AG20443 (cell line): ENCODE data around the gene ADGRB3.

Experiments used
- DNase-seq: peaks from one replicate; pipeline ENCODE4 v3.0.0; 2012; ENCODE audit warnings: low spot score, mixed read lengths

ADGRB3 gene

DNA sequence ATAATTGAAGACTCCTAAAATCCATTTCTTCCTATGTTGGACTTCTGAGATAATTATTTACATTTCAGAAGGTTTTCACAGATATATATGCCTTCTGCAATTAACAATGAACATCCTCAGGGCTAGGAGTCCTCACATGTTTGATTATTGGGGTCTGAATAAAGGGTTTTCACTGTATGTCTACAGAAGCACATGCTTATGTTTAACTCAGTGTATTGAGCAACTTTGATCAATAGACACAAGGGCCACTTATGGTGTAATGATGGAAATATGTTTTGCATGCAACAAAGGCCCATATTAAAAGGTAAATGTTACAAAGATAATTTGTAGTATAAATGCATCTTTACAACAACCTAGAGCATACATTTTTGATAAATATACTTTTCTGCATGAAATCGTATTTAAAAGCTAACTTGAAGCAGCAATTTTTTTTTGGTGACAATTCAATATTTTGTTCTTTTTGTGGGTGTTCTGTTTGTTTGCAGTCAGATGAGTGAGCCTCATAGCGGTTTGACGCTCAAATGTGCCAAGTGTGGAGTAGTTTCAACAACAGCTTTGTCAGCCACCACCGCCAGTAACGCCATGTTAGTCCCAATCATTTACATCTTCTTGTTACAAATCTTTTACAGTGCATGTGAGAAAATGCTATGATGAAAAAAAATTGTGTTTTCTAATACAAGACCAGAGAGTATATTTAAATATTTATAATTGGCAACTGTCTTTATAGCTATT, 703.5 kb downstream of the ADGRB3 start:
- DNase-seq, result no peak

DNA sequence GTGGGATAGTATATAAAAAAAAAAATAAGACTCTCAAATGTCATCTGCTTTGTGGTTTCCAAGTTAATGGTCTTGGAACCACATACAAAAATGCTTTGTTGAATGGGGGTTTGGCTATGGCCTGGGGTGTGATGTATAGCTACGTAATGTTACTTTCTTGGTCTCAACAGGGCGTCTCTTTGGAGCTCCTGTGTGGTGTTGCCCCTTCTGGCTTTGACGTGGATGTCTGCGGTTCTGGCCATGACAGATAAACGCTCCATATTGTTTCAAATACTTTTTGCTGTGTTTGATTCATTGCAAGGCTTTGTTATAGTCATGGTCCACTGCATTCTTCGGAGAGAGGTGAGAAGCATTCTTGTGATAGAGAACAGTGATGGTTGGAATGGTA, 704.1 kb downstream of the ADGRB3 start:
- DNase-seq, result no peak

DNA sequence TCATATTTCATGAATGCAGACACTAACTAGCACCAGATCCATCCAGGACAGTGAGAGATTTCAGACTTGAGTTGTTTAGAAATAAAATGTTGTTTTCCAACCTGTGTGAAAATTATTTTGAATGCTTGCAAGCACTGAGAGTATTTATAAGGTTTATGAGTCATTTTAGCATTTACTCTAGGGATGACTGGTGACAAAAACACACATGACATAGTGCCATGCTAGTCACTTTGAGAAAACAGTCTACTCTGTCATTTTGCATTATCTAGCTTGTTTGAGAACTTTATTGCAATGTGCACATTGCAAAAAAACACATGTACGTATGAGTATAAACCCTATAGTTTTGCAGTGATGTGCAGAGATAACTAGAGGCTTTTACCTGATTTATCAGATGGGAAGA, 705.1 kb downstream of the ADGRB3 start:
- DNase-seq, result no peak

GRCh38 chr6:69343851-69344250, 708.8 kb downstream of the ADGRB3 start:
- no peak for DNase-seq

DNA sequence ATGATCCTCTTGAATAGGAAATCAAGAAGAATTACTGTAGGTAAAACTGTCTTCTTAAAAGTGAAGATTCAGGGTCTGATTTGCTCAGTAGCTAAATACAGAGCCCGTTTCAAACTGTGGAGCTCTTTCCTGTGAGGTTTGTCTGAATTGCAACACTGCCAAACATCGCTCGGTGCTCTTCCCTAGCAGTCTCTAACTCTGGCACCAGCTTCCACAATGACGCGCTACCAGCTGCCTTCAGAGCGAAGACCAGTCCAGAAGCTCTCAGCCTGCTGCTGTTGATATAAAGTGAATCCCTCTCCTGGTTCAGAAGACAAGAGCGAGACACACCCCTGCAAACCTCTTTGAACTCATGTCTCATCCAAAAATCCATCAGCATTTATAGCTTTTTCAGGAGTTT, 714.7 kb downstream of the ADGRB3 start:
- DNase-seq, result no peak

DNA sequence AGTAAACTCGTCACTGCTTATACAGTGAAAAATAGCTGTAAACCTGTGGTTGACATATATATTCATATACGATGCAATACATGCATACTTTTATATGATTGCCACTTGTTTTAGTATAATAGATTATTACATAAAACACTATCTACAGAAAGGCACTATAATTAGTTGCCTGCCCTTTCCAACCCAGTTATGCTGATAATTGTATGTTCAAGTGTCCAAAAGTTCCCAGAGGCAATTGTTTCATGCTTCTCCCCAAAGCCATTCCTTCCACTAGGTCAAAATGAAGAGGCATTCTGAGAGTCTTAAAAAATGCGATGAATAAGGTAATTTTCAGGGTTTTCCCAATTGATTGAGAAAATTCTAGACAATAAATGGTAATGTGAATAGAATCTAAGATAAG, 727.1 kb downstream of the ADGRB3 start:
- no peak for DNase-seq

- DNase-seq, result no peak
Observed at GRCh38 chr6:69366831-69367230, 731.7 kb downstream of the ADGRB3 start.

GRCh38 chr6:69368613-69369012, 733.5 kb downstream of the ADGRB3 start:
- no peak for DNase-seq

- DNase-seq, result no peak
Observed at GRCh38 chr6:69370763-69371162, 735.7 kb downstream of the ADGRB3 start.

DNA sequence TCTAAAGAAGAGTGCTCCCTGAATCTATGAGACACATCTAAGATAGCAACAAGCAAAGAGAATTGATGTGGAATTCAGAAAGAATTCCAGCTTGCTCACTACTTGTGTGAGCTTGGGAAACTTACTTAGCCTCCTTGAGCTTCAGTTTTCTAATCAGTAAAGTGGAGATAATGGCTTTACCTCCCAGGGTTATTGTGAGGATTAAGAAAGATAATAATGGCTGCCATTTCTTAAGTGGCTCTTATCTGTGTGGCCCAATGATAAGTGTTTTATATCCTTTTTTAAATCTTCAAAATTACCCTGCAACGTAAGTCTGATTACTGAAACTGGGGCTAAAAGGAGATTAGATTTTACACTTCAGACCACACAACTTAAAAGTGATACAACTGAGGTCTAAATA, 743.2 kb downstream of the ADGRB3 start:
- DNase-seq, result no peak

DNA sequence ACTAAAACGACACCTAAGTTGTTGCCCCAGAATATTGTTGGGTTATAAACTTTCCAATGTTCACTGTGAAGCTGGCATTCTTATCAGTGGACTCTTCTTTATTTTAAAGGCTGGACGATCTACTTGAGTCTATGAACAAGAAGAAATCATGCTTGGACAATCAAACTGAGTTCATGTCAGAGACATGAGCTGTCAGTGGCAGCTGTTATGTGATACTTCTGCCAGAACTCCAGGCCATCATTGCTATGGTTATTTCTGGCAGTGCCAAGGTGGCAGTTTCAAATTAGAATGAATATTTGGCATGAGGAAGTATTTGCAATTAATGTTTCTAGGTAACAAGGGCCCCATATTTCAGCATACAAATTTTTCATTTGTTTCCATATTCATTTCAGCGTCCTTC, 744.4 kb downstream of the ADGRB3 start:
- DNase-seq, result no peak

GRCh38 chr6:69383627-69384026, 748.5 kb downstream of the ADGRB3 start:
- no peak for DNase-seq

GRCh38 chr6:69386426-69386825, 751.3 kb downstream of the ADGRB3 start:
- DNase-seq, result no peak

DNA sequence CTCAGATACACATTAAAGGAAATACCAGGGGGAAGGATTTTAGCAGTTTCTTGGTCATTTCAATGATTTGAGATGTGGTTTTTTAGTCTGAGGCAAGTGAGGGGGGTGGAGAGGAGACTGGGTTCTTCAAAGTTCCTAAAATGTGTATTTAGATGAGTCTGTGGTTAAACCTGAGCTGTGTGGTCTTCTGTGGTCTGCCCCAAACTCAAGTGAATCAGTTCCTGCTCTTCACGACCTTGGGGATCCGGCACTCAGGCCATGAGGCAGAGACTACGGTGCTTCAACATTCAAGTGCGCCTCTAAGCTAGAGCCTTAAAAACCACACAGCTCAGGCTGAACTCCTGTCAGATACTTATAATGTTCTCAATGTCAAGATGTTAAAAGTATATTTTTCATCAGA, 755.0 kb downstream of the ADGRB3 start:
- no peak for DNase-seq

DNA sequence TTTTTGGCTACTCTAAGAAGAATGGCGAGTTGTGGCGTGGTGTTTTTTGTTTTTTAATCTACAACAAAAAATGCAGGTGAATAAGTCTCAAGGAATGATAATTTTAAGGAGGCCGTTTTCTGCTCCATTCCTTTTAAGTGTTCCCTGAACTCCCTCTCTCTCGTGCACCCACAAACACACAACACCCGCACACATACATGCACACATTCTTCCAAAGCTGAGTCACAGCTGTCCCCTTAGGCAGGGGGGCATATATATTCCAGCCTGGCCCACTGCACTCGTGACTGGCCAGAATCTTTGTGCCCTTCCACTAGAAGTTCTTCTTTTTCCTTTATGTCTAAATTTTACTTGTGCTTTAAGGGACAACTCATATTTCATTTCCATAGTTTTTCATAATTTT, 756.0 kb downstream of the ADGRB3 start:
- no peak for DNase-seq

DNA sequence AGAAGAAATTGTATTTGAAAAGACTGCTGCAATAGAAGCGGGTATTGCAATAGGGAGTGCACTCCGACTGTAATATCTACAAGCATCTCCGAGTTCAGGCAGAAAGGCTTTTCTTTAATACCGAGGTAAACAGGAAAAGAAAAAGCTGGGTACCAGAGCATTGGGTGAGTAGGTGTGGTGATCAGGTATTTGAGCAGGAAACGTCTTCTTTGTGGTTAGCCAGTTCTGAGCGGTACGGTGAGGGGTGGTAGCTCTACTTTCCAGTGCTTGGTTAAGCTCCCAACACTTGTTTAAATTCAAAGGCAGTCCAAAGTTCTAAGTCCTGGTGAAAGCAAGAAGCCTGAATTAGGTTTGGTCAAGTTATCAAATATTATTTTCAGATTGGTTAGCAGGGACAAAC, 757.7 kb downstream of the ADGRB3 start:
- DNase-seq, result no peak

DNA sequence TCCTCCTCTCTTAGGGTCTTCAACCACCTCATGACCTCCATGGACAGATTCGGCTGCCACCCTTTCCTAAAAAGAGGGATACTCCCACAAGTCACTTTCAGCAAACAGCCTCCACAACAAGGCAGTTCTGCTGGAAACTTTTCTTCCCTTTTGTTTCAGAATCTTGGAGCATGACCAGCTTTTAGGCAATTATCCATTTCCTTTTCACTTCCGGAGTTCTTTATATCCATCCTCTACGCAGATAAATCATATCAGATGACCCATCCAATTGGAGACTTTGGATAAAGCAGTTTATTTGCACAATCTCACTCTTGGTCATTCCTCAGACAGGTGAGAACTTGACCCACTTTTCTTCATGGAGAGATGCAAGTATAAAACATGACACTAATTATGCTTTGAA, 763.2 kb downstream of the ADGRB3 start:
- no peak for DNase-seq

GRCh38 chr6:69398729-69399128, 763.6 kb downstream of the ADGRB3 start:
- DNase-seq, result no peak

DNA sequence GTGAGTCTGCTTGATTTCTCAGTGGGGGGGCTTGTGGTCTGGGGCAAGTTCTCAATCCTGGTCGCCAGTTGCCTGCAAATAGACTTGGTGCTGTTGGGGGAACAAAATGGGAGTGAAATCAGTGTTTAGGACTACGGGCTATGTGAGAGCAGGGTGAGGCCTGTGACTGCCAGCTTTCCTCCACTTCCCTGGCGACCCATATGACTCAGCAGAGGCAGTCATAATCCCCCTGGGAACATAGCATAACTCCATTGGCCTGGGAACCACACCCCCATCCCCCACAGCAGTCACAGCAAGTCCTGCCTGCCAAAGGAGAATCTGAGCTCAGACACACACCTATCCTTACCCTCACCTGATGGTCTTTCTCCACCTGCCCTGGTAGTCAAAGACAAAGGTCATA, 773.8 kb downstream of the ADGRB3 start:
- DNase-seq, result no peak

- no peak for DNase-seq
Observed at GRCh38 chr6:69416776-69417175, 781.7 kb downstream of the ADGRB3 start.

GRCh38 chr6:69421269-69421668, 786.2 kb downstream of the ADGRB3 start:
- no peak for DNase-seq

GRCh38 chr6:69422020-69422419, 786.9 kb downstream of the ADGRB3 start:
- DNase-seq, result no peak

GRCh38 chr6:69422475-69422874, 787.4 kb downstream of the ADGRB3 start:
- no peak for DNase-seq

DNA sequence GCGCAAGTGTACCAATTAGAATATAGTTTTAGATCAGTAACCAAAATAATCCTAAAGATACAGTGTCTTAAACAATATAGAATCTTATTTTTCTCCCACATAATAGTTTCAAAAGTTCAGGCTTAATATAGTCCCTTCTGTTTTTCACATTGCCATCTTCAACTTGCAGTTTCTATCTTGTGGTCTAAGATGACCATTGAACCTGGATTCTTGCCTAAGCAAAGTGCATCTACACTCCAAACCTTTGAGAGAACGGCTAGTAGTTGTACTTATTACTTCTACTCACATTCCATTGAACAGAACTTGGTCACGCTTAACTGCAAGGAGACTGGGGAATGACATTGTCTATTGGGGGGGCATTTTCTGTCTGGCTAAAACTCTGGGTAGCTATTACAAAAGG, 788.7 kb downstream of the ADGRB3 start:
- no peak for DNase-seq

- no peak for DNase-seq
Observed at GRCh38 chr6:69424581-69424980, 789.5 kb downstream of the ADGRB3 start.
